GM23248 (cell line): ENCODE data around the gene KCNJ1. TPM values are rescaled to one million over a fixed set of nuclear protein-coding genes. Genes with fewer than 3 reads are reported as not detected.

Source experiments
- DNase-seq: peaks from one replicate; pipeline ENCODE4 v3.0.0-alpha.2; 2015
- H2AFZ ChIP-seq: fragments of 200-600 bp; sonication (generic); 2 replicates; pipeline ENCODE4 v1.6.1; 2016; ENCODE audit warnings: antibody characterized with exemption
- H3F3A ChIP-seq: fragments of 200-600 bp; sonication (generic); 2 replicates; pipeline ENCODE4 v1.6.1; 2016; ENCODE audit warnings: mild to moderate bottlenecking, antibody characterized with exemption, mixed run types; ENCODE audit not compliant: insufficient read depth
- H3K27ac ChIP-seq: fragments of 200-600 bp; sonication (generic); 2 replicates; pipeline ENCODE4 v1.5.1; 2016; ENCODE audit warnings: mild to moderate bottlenecking
- H3K27me3 ChIP-seq: fragments of 200-600 bp; sonication (generic); replicated peaks from 2 replicates; pipeline ENCODE4 v1.6.1; 2016; ENCODE audit warnings: mild to moderate bottlenecking; ENCODE audit not compliant: insufficient read depth
- H3K36me3 ChIP-seq: fragments of 200-600 bp; sonication (generic); 2 replicates; pipeline ENCODE4 v1.6.1; 2016; ENCODE audit warnings: low read depth, mild to moderate bottlenecking
- H3K4me1 ChIP-seq: fragments of 200-600 bp; sonication (generic); 2 replicates; pipeline ENCODE4 v1.6.1; 2016; ENCODE audit warnings: mild to moderate bottlenecking; ENCODE audit not compliant: insufficient read depth
- H3K4me2 ChIP-seq: fragments of 200-600 bp; sonication (generic); one replicate; pipeline ENCODE4 v1.6.1; 2016; ENCODE audit warnings: mild to moderate bottlenecking; ENCODE audit not compliant: unreplicated experiment
- H3K4me3 ChIP-seq: fragments of 200-600 bp; sonication (generic); 2 replicates; pipeline ENCODE4 v1.5.1; 2016; ENCODE audit warnings: mild to moderate bottlenecking
- H3K79me2 ChIP-seq: fragments of 200-600 bp; sonication (generic); 2 replicates; pipeline ENCODE4 v1.6.1; 2016; ENCODE audit warnings: mild to moderate bottlenecking; ENCODE audit not compliant: insufficient read depth
- H3K9ac ChIP-seq: fragments of 200-600 bp; sonication (generic); 2 replicates; pipeline ENCODE4 v1.6.1; 2016; ENCODE audit warnings: mild to moderate bottlenecking
- H3K9me2 ChIP-seq: fragments of 200-600 bp; sonication (generic); 2 replicates; pipeline ENCODE4 v1.6.1; 2016; ENCODE audit warnings: mixed run types, mild to moderate bottlenecking, moderate library complexity; ENCODE audit not compliant: insufficient read depth
- H3K9me3 ChIP-seq: fragments of 200-600 bp; sonication (generic); one replicate; pipeline ENCODE4 v1.6.1; 2017; ENCODE audit warnings: low read depth
- H4K20me1 ChIP-seq: fragments of 200-600 bp; sonication (generic); 2 replicates; pipeline ENCODE4 v1.6.0; 2016; ENCODE audit not compliant: insufficient read depth
- EZH2 ChIP-seq: fragments of 200-600 bp; sonication (generic); IDR thresholded peaks from 2 replicates; pipeline ENCODE4 v1.6.1; 2018; ENCODE audit warnings: antibody characterized with exemption, mild to moderate bottlenecking; ENCODE audit not compliant: insufficient read depth, poor library complexity, severe bottlenecking
- EZH2phosphoT487 ChIP-seq: fragments of 200-600 bp; sonication (generic); IDR thresholded peaks from 2 replicates; pipeline ENCODE4 v1.6.1; 2018; ENCODE audit warnings: antibody characterized with exemption, moderate library complexity, mild to moderate bottlenecking, low read depth; ENCODE audit not compliant: insufficient read depth
- WGBS, 2 experiments: methylation state at CpG; one replicate each; pipeline ENCODE4 v1.1.6; 2015 to 2017; ENCODE audit warnings: low lambda C conversion rate in 2 of 2, low coverage in 1 of 2; ENCODE audit errors: missing lambda C conversion rate in 2 of 2; 5-methylcytosine and 5-hydroxymethylcytosine counted together
- in situ Hi-C: fragments of 300-500 bp; cut with MboI; formaldehyde crosslinking; loops from 2 replicates; pipeline ENCODE4 v1.15.0; 2020
- polyA plus RNA-seq: library from polyadenylated mRNA; unstranded; fragments of >200 nt; fragmentation: Nextera tagmentation; extraction: Ambion mirVana; gene quantifications from 2 replicates; pipeline ENCODE4 v1.2.1, GENCODE V29; 2016
- total RNA-seq: library from RNA; depleted of rRNA; stranded (reverse); fragments of >200 nt; shearing (Covaris generic); gene quantifications from 2 replicates; pipeline ENCODE4 v1.2.3, GENCODE V29; 2014

Gene KCNJ1
- total and polyA plus RNA-seq, 2 experiments from 2014 or later = not detected

DNA sequence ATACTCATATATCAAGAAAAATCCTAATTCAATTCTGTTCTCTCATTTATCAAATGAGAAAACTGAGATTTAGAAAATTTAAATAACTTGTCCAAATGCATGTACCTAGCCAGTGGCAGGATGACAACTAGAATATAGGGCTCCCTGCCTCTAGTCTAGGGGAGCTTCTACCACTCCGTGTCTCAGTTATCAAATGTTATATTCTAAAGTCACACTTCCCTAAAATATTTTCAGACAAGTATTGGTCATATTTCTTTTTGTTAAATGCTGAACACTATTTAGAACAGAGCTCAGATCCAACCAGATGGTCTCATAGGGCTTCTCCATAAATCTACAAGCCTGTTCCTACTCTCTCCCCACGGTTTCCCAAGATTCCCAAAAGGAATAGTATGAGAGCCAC lies 26.3 kb downstream of the KCNJ1 start:
- Histone ChIP-seq H3K79me2 (no peaks in the 10 kb centered on the region), H3K9ac (no peak overlapping the region), H2AFZ (no peak overlapping the region), H3K27ac (no peak overlapping the region), H3K9me2 (no peaks in the 10 kb centered on the region), H3F3A (no peaks in the 10 kb centered on the region), H4K20me1 (no peaks in the 10 kb centered on the region), H3K4me1 (no peaks in the 10 kb centered on the region), H3K4me2 (no peak overlapping the region), H3K9me3 (no peaks in the 10 kb centered on the region), H3K36me3 (no peaks in the 10 kb centered on the region), H3K27me3 (peaks cover 44% of the 10 kb centered on the region), H3K4me3 (no peak overlapping the region)
- 43 to 45% methylated on average over 2 of the region's 2 CpGs for WGBS, 2 experiments
- DNase-seq = no peak
- TF ChIP-seq EZH2phosphoT487 (no peak), EZH2 (no peak)
- in situ Hi-C loops = no loop called here

GRCh38 chr11:128840137-128840536 lies 27.0 kb downstream of the KCNJ1 start:
- no peaks in the 10 kb centered on the region for H3K4me1 ChIP-seq
- no peak overlapping the region for H3K4me2 ChIP-seq
- H2AFZ ChIP-seq = no peak overlapping the region
- H3K36me3 ChIP-seq = no peaks in the 10 kb centered on the region
- in situ Hi-C loops = no loop called here
- no peak overlapping the region for H3K27ac ChIP-seq
- H3K9me2 ChIP-seq = no peaks in the 10 kb centered on the region
- no peaks in the 10 kb centered on the region for H3K79me2 ChIP-seq
- WGBS, 2 experiments = 83 to 86% methylated on average over 5 of the region's 5 CpGs
- no peak for TF ChIP-seq EZH2phosphoT487
- no peak for TF ChIP-seq EZH2
- no peaks in the 10 kb centered on the region for H4K20me1 ChIP-seq
- H3F3A ChIP-seq = no peaks in the 10 kb centered on the region
- no peak for DNase-seq
- no peaks in the 10 kb centered on the region for H3K9me3 ChIP-seq
- peaks cover 42% of the 10 kb centered on the region for H3K27me3 ChIP-seq
- no peak overlapping the region for H3K4me3 ChIP-seq
- no peak overlapping the region for H3K9ac ChIP-seq

- no peak overlapping the region for H2AFZ ChIP-seq
- in situ Hi-C loops = loop anchor here (10.0 kb wide), 3 partner anchors 564 to 804 kb away; no protein-coding TSS in a partner anchor
- no peak overlapping the region for H3K4me3 ChIP-seq
- H3K27me3 ChIP-seq = peaks cover 31% of the 10 kb centered on the region
- TF ChIP-seq EZH2 (no peak), EZH2phosphoT487 (no peak)
- H3K27ac ChIP-seq = no peak overlapping the region
- no peaks in the 10 kb centered on the region for H3F3A ChIP-seq
- no peak overlapping the region for H3K4me2 ChIP-seq
- no peaks in the 10 kb centered on the region for H3K9me2 ChIP-seq
- H4K20me1 ChIP-seq = no peaks in the 10 kb centered on the region
- H3K79me2 ChIP-seq = no peaks in the 10 kb centered on the region
- 53 to 68% methylated on average over 5 of the region's 5 CpGs for WGBS, 2 experiments
- no peaks in the 10 kb centered on the region for H3K36me3 ChIP-seq
- no peaks in the 10 kb centered on the region for H3K4me1 ChIP-seq
- DNase-seq = no peak
- H3K9ac ChIP-seq = no peak overlapping the region
- no peaks in the 10 kb centered on the region for H3K9me3 ChIP-seq
Observed at GRCh38 chr11:128839081-128839480, 28.0 kb downstream of the KCNJ1 start.

GRCh38 chr11:128837627-128838026 lies 29.5 kb downstream of the KCNJ1 start:
- DNase-seq = no peak
- Histone ChIP-seq H2AFZ (no peak overlapping the region), H4K20me1 (no peaks in the 10 kb centered on the region), H3K79me2 (no peaks in the 10 kb centered on the region), H3K36me3 (no peaks in the 10 kb centered on the region), H3K9ac (no peak overlapping the region), H3K4me2 (no peak overlapping the region), H3K4me1 (no peaks in the 10 kb centered on the region), H3K27me3 (peaks cover 20% of the 10 kb centered on the region), H3K4me3 (no peak overlapping the region), H3K9me3 (no peaks in the 10 kb centered on the region), H3K9me2 (no peaks in the 10 kb centered on the region), H3F3A (no peaks in the 10 kb centered on the region), H3K27ac (no peak overlapping the region)
- in situ Hi-C loops = loop anchor here (10.0 kb wide), 3 partner anchors 563 to 803 kb away; no protein-coding TSS in a partner anchor
- TF ChIP-seq EZH2 (no peak), EZH2phosphoT487 (no peak)
- WGBS, 2 experiments = 62 to 68% methylated on average over 4 of the region's 4 CpGs
